K562 (cell line): ENCODE results near the gene ADAM15. TPM values are rescaled to one million over a fixed set of nuclear protein-coding genes. Genes with fewer than 3 reads are reported as not detected.

ENCODE experiments used
- NFYB ChIP-seq: IDR thresholded peaks from 2 replicates; pipeline ENCODE4 v1.6.1; 2011; ENCODE audit warnings: mild to moderate bottlenecking, moderate library complexity; ENCODE audit not compliant: insufficient read length; ENCODE audit errors: extremely low read depth
- RERE ChIP-seq: sonication (generic); formaldehyde crosslinking; IDR thresholded peaks from 2 replicates; pipeline ENCODE4 v1.8.0; 2023; ENCODE audit warnings: missing genetic modification reagents, mild to moderate bottlenecking, borderline replicate concordance
- polyA plus RNA-seq, 8 experiments: library from polyadenylated mRNA; depleted of rRNA in 4 of 8; stranded (reverse) in 5 of 8; unstranded in 3 of 8; fragments of >200 nt; fragmentation: Nextera tagmentation in 2 of 8; fragmentation: Illumina TruSeq in 1 of 8; extraction: Ambion mirVana in 2 of 8; extraction: Trizol in 1 of 8; gene quantifications; 2 replicates each; pipeline versions ENCODE4 v1.2.1 to v1.2.3, GENCODE V29; 2011 to 2014; ENCODE audit warnings: inconsistent platforms in 1 of 8, missing spikeins in 1 of 8
- total RNA-seq, 7 experiments: library from RNA; depleted of rRNA in 6 of 7; stranded (reverse); fragments of >200 nt in 6 of 7; fragmentation: Illumina TruSeq in 2 of 7; extraction: Trizol in 2 of 7; gene quantifications; 2 replicates each; pipeline versions ENCODE4 v1.2.1 to v1.2.3, GENCODE V29; 2011 to 2021; ENCODE audit warnings: low replicate concordance in 1 of 7
- TF ChIP-seq, protein P1 (sequence below): fragments of 200-600 bp; sonication (generic); IDR thresholded peaks from one replicate; pipeline ENCODE4 v1.6.1; 2012; ENCODE audit warnings: mild to moderate bottlenecking, low read depth, low read length, inconsistent platforms
- TF ChIP-seq, protein P2 (sequence below): fragments of 250-450 bp; sonication (Bioruptor Pico); IDR thresholded peaks from 2 replicates; pipeline ENCODE4 v1.5.1; 2021; ENCODE audit warnings: mild to moderate bottlenecking
- TF ChIP-seq, protein P3 (sequence below): sonication (generic); formaldehyde crosslinking; IDR thresholded peaks from 2 replicates; pipeline ENCODE4 v1.5.0; 2020; ENCODE audit warnings: missing genetic modification reagents

Gene ADAM15
- total and polyA plus RNA-seq, 9 of the 15 experiments (the other 6 are each of a cell fraction or from before 2014, with no cell fraction given), result 0.69 to 72.3 (median 32.8) TPM

DNA sequence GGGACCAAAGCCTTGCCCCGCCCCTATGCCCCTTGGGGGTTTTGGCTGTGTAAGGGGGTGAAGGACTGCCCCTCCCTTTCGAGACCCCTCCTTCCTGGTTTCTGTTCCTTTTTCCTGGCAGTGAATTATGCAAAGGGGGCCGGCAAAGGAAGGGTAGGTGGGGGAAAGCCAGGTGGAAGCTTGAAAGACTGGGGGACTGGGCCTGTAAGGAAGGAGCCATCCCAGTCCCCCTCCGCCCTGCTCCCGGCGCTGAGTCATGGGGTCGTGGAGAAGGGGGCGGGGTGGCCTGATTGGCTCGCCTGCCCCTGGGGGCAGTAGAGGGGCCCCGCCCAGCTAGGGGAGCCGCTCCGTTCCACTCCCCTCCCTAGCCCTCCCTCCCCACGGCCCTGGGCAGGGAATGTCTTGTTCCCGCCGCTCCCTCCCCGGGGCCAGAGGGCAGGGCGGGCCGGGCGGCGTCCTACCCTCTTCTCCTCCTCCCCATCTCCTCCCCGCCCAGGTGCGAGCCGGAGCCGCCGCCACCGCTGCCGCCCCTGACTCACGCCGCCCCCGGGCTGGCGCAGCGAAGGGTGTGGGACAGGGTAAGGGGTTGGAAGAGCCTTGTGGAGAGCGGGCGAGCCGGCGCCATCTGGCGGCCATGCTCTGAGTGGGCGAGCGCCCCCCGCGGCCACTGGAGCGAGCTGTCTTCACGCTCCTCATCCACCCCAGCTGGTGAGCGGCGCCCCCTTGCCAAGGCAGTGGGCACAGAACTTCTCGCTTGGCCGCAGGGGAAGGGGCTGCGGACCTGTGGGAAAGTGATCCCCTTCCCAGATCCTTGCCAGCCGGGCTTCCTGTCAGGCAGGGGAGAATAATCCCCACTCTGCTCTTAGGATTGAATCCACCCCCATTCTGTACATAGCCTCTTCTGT is 33.8 kb upstream of the ADAM15 start (continued):
- TF ChIP-seq, protein P1, sequence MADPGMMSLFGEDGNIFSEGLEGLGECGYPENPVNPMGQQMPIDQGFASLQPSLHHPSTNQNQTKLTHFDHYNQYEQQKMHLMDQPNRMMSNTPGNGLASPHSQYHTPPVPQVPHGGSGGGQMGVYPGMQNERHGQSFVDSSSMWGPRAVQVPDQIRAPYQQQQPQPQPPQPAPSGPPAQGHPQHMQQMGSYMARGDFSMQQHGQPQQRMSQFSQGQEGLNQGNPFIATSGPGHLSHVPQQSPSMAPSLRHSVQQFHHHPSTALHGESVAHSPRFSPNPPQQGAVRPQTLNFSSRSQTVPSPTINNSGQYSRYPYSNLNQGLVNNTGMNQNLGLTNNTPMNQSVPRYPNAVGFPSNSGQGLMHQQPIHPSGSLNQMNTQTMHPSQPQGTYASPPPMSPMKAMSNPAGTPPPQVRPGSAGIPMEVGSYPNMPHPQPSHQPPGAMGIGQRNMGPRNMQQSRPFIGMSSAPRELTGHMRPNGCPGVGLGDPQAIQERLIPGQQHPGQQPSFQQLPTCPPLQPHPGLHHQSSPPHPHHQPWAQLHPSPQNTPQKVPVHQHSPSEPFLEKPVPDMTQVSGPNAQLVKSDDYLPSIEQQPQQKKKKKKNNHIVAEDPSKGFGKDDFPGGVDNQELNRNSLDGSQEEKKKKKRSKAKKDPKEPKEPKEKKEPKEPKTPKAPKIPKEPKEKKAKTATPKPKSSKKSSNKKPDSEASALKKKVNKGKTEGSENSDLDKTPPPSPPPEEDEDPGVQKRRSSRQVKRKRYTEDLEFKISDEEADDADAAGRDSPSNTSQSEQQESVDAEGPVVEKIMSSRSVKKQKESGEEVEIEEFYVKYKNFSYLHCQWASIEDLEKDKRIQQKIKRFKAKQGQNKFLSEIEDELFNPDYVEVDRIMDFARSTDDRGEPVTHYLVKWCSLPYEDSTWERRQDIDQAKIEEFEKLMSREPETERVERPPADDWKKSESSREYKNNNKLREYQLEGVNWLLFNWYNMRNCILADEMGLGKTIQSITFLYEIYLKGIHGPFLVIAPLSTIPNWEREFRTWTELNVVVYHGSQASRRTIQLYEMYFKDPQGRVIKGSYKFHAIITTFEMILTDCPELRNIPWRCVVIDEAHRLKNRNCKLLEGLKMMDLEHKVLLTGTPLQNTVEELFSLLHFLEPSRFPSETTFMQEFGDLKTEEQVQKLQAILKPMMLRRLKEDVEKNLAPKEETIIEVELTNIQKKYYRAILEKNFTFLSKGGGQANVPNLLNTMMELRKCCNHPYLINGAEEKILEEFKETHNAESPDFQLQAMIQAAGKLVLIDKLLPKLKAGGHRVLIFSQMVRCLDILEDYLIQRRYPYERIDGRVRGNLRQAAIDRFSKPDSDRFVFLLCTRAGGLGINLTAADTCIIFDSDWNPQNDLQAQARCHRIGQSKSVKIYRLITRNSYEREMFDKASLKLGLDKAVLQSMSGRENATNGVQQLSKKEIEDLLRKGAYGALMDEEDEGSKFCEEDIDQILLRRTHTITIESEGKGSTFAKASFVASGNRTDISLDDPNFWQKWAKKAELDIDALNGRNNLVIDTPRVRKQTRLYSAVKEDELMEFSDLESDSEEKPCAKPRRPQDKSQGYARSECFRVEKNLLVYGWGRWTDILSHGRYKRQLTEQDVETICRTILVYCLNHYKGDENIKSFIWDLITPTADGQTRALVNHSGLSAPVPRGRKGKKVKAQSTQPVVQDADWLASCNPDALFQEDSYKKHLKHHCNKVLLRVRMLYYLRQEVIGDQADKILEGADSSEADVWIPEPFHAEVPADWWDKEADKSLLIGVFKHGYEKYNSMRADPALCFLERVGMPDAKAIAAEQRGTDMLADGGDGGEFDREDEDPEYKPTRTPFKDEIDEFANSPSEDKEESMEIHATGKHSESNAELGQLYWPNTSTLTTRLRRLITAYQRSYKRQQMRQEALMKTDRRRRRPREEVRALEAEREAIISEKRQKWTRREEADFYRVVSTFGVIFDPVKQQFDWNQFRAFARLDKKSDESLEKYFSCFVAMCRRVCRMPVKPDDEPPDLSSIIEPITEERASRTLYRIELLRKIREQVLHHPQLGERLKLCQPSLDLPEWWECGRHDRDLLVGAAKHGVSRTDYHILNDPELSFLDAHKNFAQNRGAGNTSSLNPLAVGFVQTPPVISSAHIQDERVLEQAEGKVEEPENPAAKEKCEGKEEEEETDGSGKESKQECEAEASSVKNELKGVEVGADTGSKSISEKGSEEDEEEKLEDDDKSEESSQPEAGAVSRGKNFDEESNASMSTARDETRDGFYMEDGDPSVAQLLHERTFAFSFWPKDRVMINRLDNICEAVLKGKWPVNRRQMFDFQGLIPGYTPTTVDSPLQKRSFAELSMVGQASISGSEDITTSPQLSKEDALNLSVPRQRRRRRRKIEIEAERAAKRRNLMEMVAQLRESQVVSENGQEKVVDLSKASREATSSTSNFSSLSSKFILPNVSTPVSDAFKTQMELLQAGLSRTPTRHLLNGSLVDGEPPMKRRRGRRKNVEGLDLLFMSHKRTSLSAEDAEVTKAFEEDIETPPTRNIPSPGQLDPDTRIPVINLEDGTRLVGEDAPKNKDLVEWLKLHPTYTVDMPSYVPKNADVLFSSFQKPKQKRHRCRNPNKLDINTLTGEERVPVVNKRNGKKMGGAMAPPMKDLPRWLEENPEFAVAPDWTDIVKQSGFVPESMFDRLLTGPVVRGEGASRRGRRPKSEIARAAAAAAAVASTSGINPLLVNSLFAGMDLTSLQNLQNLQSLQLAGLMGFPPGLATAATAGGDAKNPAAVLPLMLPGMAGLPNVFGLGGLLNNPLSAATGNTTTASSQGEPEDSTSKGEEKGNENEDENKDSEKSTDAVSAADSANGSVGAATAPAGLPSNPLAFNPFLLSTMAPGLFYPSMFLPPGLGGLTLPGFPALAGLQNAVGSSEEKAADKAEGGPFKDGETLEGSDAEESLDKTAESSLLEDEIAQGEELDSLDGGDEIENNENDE, result no peak
- TF ChIP-seq, protein P2, sequence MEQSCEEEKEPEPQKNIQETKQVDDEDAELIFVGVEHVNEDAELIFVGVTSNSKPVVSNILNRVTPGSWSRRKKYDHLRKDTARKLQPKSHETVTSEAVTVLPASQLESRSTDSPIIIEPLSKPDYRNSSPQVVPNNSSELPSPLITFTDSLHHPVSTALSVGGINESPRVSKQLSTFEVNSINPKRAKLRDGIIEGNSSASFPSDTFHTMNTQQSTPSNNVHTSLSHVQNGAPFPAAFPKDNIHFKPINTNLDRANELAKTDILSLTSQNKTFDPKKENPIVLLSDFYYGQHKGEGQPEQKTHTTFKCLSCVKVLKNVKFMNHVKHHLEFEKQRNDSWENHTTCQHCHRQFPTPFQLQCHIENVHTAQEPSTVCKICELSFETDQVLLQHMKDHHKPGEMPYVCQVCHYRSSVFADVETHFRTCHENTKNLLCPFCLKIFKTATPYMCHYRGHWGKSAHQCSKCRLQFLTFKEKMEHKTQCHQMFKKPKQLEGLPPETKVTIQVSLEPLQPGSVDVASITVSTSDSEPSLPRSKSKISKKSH (CRISPR knock-in tag), result no peak
- TF ChIP-seq, protein P3, sequence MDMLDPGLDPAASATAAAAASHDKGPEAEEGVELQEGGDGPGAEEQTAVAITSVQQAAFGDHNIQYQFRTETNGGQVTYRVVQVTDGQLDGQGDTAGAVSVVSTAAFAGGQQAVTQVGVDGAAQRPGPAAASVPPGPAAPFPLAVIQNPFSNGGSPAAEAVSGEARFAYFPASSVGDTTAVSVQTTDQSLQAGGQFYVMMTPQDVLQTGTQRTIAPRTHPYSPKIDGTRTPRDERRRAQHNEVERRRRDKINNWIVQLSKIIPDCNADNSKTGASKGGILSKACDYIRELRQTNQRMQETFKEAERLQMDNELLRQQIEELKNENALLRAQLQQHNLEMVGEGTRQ, result no peak
- TF ChIP-seq NFYB (no peak), RERE (CRISPR knock-in tag) (no peak)
